Neural progenitor cell (in vitro differentiated cells): ENCODE results near the gene GALNT3.

ENCODE experiments used
- CTCF ChIP-seq: fragments of 200-600 bp; sonication (generic); IDR thresholded peaks from 2 replicates; pipeline ENCODE4 v1.5.1; 2017; ENCODE audit warnings: antibody characterized with exemption, mild to moderate bottlenecking
- EZH2 ChIP-seq: fragments of 200-600 bp; sonication (generic); IDR thresholded peaks from 2 replicates; pipeline ENCODE4 v1.6.1; 2017; ENCODE audit warnings: antibody characterized with exemption, mild to moderate bottlenecking, moderate library complexity

- TF ChIP-seq EZH2, result no peak
- TF ChIP-seq CTCF, result no peak
Observed at GRCh38 chr2:165787334-165787733, 6.7 kb downstream of the GALNT3 start.
